ENCODE measurements around the gene MICAL3. TPM values are rescaled to one million over a fixed set of nuclear protein-coding genes. Genes with fewer than 3 reads are reported as not detected.

MICAL3 gene
- total RNA-seq, 4 donors from 2014 or later, result 45.2 to 56.3 (median 46.3) TPM

- TF ChIP-seq CTCF (IDR thresholded peaks at IDR 0.05), result no peak
- 82 to 88% methylated on average over 12 of the region's 12 CpGs for WGBS, 2 donors
- Histone ChIP-seq H3K27ac (peak overlapping the region in 3 of 4 donors; percentile 66 to 90 (median 78)), H3K4me1 (peaks cover 0 to 84% (median 37%) of the 10 kb centered on the region in 4 donors), H3K4me3 (no peak overlapping the region), H3K9me3 (no peaks in the 10 kb centered on the region), H3K27me3 (no peaks in the 10 kb centered on the region), H3K36me3 (peaks cover 0 to 46% (median 0%) of the 10 kb centered on the region in 3 donors)
- no peak for DNase-seq (ENCODE audit: low spot score in 2 of 2)
Observed at GRCh38 chr22:17833489-17833888, 190.9 kb downstream of the MICAL3 start.

- TF ChIP-seq POLR2A (IDR thresholded peaks at IDR 0.05), result no peak
- no peak for TF ChIP-seq EP300 (IDR thresholded peaks at IDR 0.05)
- TF ChIP-seq CTCF (IDR thresholded peaks at IDR 0.05), result no peak
- Histone ChIP-seq H3K27ac (peak overlapping the region; percentile 66 to 90 (median 84)), H3K4me3 (no peak overlapping the region), H3K9me3 (no peaks in the 10 kb centered on the region), H3K36me3 (peaks cover 0 to 46% (median 0%) of the 10 kb centered on the region in 3 donors), H3K27me3 (no peaks in the 10 kb centered on the region), H3K4me1 (peaks cover 0 to 80% (median 37%) of the 10 kb centered on the region in 4 donors)
- 42 to 76% methylated on average over 7 to 10 of the region's 10 CpGs for WGBS, 2 donors
- no peak for DNase-seq (ENCODE audit: low spot score in 2 of 2)
Observed at GRCh38 chr22:17832665-17833064, 191.7 kb downstream of the MICAL3 start.

- peak overlapping the region in 1 of 4 donors; percentile 27 for H3K4me3 ChIP-seq
- H3K4me1 ChIP-seq, result peaks cover 0 to 71% (median 34%) of the 10 kb centered on the region in 4 donors
- peaks cover 0 to 46% (median 4%) of the 10 kb centered on the region in 3 donors for H3K36me3 ChIP-seq
- peak; percentile 44 to 69 for DNase-seq (ENCODE audit: low spot score in 2 of 2)
- H3K27me3 ChIP-seq, result no peaks in the 10 kb centered on the region
- peak in 1 of 2 donors; percentile 69 for TF ChIP-seq EP300 (IDR thresholded peaks at IDR 0.05)
- TF ChIP-seq CTCF (IDR thresholded peaks at IDR 0.05), result peak in 1 of 5 experiments; percentile 35
- peak in 1 of 2 donors; percentile 45 for TF ChIP-seq POLR2A (IDR thresholded peaks at IDR 0.05)
- H3K27ac ChIP-seq, result peak overlapping the region; percentile 66 to 90 (median 84)
- WGBS, 2 donors, result 29 to 34% methylated on average over 17 of the region's 17 CpGs
- no peaks in the 10 kb centered on the region for H3K9me3 ChIP-seq
Observed at GRCh38 chr22:17831501-17832251, 192.7 kb downstream of the MICAL3 start.

- H3K36me3 ChIP-seq, result peaks cover 0 to 55% (median 4%) of the 10 kb centered on the region in 3 donors
Observed at GRCh38 chr22:17830043-17830961, 194.1 kb downstream of the MICAL3 start.

More at GRCh38 chr22:17830043-17830961, 194.1 kb downstream of the MICAL3 start:
- 33 to 38% methylated on average over 28 to 30 of the region's 31 CpGs for WGBS, 2 donors
- Histone ChIP-seq H3K9me3 (no peaks in the 10 kb centered on the region), H3K27me3 (no peaks in the 10 kb centered on the region), H3K27ac (peak overlapping the region; percentile 66 to 90 (median 84)), H3K4me1 (peaks cover 0 to 60% (median 32%) of the 10 kb centered on the region in 4 donors), H3K4me3 (no peak overlapping the region)
- TF ChIP-seq EP300 (IDR thresholded peaks at IDR 0.05) (peak in 1 of 2 donors; percentile 45), CTCF (IDR thresholded peaks at IDR 0.05) (peak; percentile 97 to 99 (median 99)), POLR2A (IDR thresholded peaks at IDR 0.05) (no peak)
- DNase-seq (ENCODE audit: low spot score in 2 of 2), result peak; percentile 86 to 97

Measured in tibial nerve (tissue), 4 donors.